DMS 273 (cell line): ENCODE data around the gene SAMD4A.
"Not testable (repeated sequence)": the region's sequence is repeated elsewhere in the genome, so short reads cannot be mapped to it uniquely, and the experiment has no call there.

Experiments
- DNase-seq: peaks from one replicate; lab custom pipeline; 2025; ENCODE audit not compliant: unreplicated experiment; lab: John Stamatoyannopoulos, UW

SAMD4A gene

DNA sequence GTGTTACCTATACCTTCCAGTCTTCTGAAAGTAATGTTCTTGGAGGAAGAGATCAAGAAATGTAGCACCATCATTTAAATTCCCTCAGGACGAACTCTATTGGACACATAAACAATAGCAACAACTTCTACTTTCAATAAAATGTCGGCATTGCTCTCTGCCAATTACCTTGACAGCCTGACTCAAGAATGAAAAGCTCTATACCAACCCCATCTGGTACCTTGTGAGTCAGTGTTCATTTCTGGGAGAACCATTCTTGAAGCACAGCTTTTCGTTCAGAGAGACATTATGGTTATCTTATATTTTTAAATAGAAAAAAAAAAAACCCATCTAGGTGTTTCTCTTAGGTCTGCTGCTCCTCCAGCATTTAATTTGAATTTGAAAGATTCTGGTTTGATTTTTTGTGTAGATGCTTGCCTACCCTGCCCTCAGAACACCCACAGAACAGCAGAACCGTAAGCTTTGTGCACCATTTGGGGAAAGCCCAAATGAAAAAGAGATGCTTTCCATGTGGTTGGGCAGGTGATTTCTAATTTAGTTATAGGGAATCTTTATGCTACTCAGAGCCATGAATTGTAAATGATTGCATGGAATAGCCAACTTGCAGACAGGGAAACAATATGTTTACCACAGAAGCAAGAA is 156.0 kb downstream of the SAMD4A start:
- DNase-seq = peak; percentile 61

DNA sequence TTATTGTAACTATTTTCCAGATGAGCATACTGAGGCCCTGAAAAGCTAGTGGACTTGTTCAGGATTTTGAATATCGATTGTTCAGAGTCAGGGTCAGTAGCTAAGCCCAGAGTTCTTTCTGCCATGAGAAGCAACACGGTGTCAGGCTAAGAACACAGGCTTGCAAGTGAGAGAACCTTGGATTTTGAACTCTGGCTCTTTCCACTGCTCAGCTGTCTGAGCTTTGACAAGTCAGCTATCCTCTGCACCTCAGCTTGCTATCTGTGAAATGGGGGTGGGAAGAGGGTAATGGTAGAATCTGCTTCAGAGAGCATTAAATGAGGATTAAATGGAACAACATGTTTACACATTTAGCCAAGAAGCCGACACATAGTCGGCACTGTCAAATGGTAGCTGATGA is 157.2 kb downstream of the SAMD4A start:
- DNase-seq = no peak

DNA sequence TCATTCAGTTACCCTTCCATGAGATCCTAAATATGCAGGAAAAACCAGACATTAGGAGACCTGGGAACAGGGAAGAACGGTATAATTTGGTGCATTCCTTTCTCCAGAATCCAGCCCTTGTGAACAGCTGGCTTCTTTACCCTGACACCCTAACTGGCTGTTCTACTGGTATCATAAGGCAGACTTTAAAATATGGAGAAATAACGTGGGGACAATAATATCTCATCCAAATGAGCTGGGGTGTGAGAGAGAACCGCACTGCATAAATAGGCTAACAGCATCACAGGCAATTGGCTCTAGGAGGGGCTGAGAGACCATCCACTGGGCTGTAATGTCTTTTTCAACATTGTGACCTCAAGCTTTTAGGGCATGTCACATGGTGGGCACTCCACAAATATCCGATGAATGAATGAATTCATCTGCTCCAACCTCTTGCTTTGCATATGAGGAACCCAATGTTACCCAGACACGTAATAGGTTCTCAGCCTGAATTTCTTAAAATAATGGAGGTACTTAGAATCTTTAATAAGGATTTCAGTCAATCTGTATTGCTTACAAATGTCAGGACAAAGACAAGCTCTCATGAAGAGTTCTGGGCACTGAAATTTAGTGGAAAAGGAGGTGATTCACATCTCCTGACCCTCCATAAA is 157.9 kb downstream of the SAMD4A start:
- no peak for DNase-seq

DNA sequence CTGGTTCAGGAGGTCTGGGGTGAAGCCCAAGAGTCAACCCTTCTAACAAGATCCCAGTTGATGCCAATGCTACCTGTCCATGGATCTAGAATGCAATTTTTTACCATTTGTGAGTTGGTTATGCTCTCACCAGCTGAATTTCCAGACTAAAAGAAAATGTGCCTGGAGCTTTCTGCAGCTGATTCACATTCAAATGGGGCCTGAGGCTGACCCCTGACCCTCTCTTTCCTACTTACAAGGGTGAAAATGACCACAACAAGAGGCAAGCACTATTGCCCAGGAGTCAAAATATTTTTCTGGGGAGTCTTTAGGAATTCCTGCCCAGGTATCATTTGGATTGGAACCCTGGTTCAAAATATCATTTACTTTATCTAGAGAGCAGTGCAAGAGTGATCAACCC is 159.1 kb downstream of the SAMD4A start:
- no peak for DNase-seq

DNA sequence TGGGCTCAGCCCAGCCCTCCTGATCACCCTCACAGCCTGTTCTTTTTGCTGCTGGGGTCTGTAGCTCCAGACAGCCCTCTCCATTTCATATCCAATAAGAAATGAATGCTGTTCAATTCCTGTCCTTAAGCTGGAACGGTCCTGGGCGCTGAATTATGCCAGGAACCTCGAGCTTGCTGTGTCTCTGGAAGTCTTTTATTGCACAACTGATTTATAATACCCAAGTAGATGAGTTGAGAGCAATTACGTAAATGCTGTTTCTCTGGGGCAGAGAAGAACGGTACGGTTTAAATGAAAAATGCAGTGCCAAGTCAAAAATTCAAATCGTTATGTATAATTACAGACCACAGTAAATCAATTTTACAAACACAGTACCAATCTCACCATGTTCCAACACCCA is 161.0 kb downstream of the SAMD4A start:
- DNase-seq = no peak

DNA sequence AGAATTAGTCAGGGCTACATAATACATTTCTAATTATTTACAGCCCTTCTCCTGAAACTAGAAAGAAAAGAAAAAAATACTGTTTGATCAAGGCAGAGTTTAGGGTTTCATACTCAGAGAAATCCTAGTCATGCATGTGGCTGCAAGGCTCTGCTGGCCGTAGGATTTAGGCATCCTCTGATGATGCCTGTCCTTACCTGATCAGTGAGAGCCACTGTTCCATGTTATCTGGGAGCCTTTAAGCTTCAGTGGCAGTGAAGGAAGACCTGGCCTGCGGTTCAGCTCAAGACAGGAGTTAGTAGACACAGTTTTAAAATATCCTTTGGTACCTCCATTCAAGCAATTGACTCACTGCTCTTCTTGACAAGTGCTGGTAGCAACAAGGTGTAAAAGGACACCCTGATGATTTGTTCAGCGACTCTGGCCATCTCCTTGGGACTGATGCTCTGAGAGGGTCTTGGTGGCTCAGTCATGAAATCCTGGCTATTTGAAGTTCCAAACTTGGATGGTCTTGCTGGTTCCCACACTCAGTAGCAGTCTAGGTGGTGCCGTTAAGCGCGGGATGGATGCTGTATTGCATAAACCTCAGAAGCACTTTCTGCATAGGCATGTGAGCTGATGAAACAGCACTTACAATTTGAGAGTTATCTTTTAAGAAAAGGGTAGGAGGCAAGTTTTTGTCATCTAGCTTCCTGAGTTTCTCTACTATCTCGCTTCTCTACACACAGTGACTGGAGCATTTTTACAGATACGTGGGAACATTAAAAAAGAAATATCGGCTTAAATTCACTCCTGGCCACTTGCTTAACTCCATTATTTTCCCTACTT is 162.0 kb downstream of the SAMD4A start:
- DNase-seq = no peak

DNA sequence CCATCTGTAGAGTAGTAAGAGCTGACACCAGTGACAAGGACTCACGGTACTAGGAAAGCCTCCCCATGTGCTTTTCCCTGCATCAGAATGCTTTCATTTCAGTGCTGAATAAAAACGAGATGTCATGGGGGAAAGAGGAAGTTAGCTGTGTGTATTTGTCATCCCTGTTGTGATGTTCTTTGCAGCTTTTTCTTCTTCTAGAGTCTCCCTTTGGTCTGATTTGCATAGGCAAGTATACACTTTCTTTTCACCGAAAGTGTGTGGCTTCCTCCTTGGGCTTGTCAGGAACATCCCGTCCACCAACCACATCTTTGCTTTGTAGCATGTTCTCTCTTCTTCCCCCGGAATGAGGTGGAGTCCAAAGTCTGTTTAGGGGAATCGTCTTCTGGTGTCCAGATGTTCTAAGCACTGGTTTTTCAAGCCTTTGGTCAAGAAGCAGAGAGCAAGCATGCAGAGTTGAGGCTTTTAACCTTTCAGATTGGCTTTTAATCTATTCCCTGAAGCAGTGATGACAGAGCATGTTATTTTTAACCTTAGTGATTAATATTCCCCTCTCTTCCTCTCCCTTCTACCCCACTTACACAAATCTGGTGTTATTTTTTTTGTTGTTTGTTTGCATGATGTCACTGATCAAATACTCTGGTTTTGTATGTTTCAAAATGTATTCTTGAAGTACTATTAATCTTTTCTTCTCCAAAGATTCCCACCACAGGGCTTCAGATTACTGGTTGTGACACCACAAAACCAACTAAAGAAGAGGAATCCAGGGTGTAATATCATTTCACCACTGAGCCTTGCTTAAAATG is 163.4 kb downstream of the SAMD4A start:
- DNase-seq = no peak

DNA sequence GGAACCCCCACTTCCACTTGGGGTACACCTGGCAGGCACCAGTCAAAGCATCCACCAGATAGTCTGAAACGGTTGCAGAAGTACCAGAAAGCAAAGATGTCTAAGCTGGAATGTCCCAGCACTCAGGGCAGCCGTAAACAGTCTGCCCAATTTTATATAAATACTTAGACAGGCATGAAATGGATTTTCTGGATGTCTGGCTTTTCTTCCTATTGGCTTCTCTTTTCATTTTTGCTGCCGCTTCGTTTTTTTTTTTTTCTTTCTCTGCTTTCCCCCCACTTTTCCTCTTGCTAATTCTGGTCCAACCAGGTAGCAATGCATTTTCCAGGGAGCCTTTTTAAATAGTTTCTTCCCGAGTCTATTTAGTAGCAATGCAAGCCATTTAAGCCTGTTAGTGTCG is 168.0 kb downstream of the SAMD4A start:
- DNase-seq = no peak

DNA sequence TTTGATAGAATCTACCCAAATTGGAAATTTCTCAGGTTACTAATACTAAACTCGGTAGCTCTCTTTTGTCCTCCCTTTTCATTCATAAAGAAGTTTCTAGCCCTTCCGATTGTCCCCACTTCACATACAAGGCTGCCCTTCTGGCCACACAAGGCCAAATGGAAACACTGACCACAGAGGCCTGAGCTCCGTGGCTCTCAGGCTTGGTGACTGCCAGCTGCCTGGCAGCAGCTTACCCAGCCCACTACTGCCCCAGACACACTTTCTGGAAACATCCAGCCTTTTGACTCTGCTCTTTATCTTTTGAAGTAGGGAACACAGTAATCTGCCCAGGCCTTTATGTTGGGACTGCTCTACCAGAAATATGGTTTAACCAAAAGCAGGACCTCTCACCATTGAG is 168.5 kb downstream of the SAMD4A start:
- no peak for DNase-seq

DNA sequence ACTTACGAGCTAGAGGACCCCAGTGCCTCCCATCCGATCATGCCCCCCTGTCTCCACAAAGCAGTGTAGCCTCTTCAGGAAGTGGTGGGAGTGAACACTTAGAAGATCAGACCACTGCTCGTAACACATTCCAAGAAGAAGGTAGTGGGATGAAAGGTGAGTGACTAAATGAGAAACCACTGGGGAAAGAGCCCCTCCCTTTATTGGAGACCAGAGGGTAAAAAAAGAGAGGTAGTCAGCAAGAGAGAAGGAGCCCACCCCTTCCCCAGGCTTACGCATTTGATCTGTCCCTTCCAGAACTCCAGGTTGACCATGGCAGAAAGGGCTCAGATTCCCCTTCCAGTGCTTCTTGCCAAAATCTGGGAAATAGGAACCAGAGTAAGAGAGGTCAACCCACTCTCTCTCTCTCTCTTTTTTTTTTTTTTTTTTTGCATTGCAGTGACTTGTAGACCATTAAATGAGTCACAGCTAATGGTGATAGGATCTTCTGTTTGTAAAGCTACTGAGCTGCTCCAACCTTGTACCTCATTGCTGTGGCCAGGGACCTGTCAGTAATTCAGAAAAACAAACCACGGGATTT is 170.3 kb downstream of the SAMD4A start:
- no peak for DNase-seq

DNA sequence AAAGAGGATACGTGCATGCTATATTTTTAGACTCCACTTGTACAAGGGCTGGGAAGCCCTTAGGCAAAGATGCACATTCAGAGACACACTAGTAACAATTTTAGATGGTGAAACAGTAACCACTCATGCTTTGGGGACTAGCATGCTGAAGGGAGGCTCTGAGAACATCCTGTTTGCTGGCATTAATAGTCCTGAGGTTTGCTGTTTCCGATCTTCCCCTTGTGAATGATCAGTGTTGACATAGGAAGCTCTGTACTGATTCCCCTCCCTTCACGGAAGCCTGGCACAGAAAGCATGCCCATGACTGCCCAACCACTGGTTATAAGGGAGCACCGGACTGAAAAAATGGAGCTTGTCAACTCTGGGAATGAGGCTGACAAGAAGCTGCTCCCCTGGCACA is 171.1 kb downstream of the SAMD4A start:
- DNase-seq = no peak

DNA sequence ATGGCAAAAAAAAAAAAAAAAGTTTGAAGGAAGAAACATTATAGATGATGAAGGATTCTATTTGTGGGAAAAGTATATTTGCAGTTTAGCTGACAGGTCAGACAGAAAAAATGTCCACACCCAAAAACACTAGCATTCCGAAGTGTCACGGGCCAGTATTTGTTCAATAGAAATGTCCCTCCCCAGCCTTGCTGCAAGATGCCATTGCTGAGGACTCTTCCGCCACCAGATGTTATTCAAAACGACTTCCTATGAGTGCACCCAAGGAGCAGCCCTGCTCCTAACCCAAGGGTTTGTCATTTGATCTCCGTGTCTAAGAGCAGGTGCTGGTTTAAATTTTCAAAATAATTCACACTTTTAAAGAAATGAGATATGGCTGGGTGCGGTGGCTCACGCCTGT is 172.6 kb downstream of the SAMD4A start:
- no peak for DNase-seq

DNA sequence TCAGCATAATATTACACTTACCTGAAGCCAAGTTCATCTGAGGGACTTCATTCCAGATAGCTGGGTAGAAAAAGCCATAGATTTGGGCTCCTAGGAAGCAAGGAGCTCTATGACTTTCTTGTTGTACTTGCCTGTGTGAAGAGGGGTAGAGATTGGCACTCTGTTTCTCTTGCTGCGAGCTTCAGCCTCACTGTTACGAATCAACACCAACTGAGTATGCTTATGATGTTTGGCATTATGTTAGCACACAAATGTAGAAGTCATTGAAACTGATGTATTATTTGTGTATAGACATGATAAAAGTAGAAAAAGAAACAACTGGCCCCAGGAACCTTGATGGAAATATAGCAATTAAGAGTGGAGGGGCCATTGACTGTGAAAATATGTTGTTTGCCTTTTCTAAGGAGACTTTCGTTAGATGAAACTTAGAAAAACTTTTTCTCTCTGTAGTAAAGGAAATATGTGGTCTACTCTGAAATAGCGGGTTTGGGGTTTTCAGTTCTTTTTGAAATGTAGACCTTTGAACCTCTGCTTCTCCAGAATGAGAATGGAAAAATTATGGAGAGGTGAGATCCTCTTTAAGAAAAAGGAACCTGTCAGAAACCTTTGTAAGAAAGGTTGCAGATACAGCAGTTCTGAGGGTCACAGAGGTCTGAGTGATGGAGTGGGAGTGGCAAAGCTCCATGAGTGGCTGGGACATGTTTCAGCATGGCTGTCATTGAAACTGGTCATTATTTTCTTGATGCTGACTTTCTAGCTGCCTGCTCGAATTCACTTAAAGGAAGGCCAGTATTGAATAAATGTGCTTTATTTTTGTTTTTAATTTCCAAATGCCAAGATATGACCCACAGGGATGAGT is 175.8 kb downstream of the SAMD4A start:
- DNase-seq = no peak

DNA sequence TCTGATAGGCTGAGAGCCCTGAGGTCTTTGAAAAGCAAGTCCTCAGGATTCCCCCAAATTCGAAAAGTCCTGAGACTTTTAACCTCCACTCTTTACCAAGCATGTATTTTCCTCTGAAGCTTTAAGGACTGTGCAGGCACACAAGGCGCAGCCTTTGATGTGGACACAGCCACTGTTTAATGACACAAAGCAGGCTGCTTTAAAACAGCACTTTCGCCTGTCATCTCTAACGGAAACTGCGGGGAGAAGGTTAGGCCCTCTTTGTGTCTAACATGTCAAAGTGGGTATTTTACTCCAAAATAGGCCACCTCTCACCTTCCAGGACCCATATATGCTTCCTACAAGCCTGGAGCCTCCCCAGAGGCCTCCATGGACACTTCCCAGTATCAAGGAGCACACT is 176.5 kb downstream of the SAMD4A start:
- DNase-seq = no peak

DNA sequence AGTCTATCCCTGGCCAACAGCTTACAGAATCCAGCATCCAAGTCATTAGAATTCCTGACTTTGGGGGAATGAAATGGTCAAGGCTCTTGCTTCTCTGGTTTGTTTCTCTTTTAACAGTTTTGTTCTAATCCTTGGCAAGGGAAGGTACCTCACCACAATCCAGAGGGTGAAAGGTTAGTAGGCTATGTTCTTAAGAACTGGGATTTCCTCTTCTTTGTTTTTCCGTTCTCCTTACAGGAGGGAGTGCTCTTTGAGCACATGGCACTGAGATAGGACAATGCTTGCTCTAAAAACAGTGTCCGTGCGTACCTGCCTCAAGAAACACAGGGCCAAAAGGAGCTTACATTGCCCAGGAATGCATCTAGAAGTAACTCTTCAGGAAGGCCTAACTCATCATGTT is 179.1 kb downstream of the SAMD4A start:
- DNase-seq = no peak

DNA sequence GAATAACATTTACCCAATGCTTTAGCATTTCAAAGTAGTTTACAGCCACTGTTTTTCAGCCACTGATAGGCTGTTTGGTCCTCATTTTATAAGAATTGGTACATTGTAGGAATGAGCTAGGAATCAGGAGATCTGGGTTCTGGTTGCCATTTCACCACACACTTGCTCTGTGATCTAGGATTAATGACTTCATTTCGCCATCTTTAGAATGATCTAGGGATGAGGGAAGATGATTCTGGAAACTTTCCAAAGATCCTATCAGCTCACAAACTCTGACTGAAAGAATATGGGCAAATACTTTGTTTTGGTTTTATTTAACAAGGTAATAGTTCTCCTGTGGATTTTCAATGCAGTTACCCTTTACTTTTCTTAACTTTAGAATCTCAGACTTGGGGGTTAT is 180.7 kb downstream of the SAMD4A start:
- DNase-seq = no peak

DNA sequence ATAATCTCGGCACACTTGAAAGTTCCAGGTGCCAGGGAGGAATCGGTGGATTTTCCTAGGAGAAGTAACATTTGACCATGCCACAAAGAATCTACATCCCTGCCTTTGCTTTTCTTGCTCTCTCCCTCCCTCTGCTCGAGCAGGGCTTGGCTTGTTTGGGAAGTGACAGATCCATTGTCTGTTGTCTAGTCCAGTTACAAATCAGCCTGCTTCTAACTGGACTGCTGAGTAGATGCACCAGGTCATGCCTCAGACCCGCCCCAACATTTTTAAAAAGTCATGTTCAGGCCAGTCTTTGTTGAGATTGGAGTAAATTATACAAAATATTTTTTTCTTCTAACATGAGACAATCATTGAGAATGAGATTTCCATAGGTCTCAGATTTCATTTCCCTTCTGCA is 182.3 kb downstream of the SAMD4A start:
- no peak for DNase-seq

DNA sequence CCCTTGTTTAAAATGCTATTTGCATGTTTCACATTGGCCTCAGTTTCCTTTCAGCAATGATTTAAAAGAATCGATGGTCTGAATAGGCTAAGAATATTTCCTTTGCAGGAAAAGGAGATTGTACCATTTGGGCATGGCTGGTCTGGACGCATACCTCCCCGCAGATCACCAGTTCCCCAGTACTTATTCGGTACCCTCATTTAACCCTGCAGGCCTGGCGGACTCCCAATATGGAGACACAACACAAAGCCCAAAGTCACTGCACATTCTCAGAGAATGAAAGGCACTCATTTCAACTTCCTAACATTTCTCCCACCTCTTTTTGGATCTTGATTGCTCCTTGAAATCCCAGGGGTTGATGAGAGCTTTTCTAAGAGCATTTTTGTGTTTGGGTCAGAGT is 182.8 kb downstream of the SAMD4A start:
- no peak for DNase-seq

DNA sequence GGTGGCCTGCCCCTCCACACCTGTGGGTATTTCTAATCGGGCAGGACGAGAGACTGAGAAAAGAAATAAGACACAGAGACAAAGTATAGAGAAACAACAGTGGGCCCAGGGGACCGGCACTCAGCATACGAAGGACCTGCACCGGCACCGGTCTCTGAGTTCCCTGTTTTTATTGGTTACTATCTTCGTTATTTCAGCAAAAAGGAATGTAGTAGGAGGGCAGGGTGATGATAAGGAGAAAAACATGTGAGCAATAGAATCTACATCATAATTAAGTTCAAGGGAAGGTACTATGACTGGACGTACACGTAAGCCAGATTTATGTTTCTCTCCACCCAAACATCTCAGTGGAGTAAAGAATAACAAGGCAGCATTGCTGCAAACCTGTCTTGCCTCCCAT is 185.7 kb downstream of the SAMD4A start:
- DNase-seq = not testable (repeated sequence)

DNA sequence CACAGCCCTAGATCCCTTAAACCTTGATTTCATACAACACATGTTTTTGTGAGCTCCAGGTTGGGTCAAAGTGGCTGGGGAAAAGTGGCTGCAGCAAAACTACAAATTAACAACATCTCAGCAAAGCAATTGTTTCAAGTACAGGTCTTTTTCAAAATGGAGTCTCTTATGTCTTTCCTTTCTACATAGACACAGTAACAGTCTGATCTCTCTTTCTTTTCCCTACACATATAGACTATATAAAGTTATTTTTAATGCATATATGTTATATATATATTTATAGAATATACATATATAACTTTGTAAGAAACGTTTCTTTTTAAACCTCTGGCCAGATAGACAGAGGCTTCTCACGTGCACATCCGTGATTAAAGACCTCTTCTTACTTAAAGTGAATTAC is 186.5 kb downstream of the SAMD4A start:
- not testable (repeated sequence) for DNase-seq
